ENCODE measurements around the gene NEMP1. TPM values are rescaled to one million over a fixed set of nuclear protein-coding genes. Genes with fewer than 3 reads are reported as not detected.

Gene NEMP1
- total and polyA plus RNA-seq, 2 of the 13 experiments (the other 11 are each of a cell fraction or from before 2014, with no cell fraction given), result 11.4 to 12.9 TPM

DNA sequence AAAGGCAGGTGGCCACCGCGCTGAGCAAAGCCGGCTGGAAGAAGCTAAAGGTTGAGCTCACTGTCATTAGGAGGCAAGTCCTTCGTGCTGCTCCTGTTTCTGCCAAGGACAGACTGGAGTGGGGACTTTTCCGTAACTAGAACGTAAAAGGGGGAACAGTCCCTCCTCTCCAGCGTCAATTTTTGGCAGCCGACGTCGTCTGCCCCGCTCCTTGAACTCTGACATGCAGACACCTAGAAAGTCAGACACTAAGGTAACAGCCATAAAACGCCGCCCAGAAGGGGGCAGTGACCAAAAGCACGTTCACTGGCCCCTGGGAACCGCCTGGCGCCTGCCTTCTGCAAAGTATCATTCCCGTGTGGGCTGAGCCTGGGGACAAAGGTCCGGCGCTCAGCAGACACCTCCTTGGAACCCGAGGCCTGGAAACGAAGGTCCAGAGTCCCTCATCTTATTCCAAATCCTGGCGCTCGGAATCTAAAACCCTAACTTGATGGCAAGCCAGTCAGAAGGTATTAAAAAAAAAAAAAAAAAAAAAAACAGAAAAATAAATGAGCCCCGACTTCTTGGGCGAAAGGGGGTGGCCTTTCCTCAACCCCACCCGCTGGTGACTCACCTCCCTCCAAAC lies 48.6 kb upstream of the NEMP1 start (continued):
- 0 out of 2 replicates have a peak, but pooled peaks have one; percentile 28 for TF ChIP-seq KDM1A (CRISPR knock-in tag; IDR thresholded peaks at IDR 0.05)
- peak; percentile 32 for TF ChIP-seq ZFY (CRISPR knock-in tag; IDR thresholded peaks at IDR 0.05)
- no peak for TF ChIP-seq ATF7-NPFF (CRISPR knock-in tag; IDR thresholded peaks at IDR 0.05; ENCODE audit: low read depth)
- no peak for TF ChIP-seq RARG (CRISPR knock-in tag; IDR thresholded peaks at IDR 0.05; ENCODE audit: low read depth)
- TF ChIP-seq ZBTB7A (CRISPR knock-in tag; IDR thresholded peaks at IDR 0.05), result no peak
- TF ChIP-seq ZNF577 (CRISPR knock-in tag; IDR thresholded peaks at IDR 0.05; ENCODE audit: borderline replicate concordance, low read depth), result no peak
- TF ChIP-seq ZNF549 (CRISPR knock-in tag; IDR thresholded peaks at IDR 0.05), result no peak
- no peak for TF ChIP-seq ZNF101 (CRISPR knock-in tag; IDR thresholded peaks at IDR 0.05; ENCODE audit: borderline replicate concordance, low read depth)
- TF ChIP-seq STAT6 (CRISPR knock-in tag; IDR thresholded peaks at IDR 0.05; ENCODE audit: borderline replicate concordance), result 0 out of 2 replicates have a peak, but pooled peaks have one; percentile 58
- no peak for TF ChIP-seq NAIF1 (CRISPR knock-in tag; IDR thresholded peaks at IDR 0.05; ENCODE audit: borderline replicate concordance)
- TF ChIP-seq NKX3-1 (CRISPR knock-in tag; IDR thresholded peaks at IDR 0.05), result no peak
- TF ChIP-seq ZNF367 (CRISPR knock-in tag; IDR thresholded peaks at IDR 0.05; ENCODE audit: borderline replicate concordance), result no peak
- TF ChIP-seq SALL1 (CRISPR knock-in tag; IDR thresholded peaks at IDR 0.05), result peak; percentile 80
- no peak for TF ChIP-seq ZNF747 (CRISPR knock-in tag; IDR thresholded peaks at IDR 0.05; ENCODE audit: borderline replicate concordance)
- no peak for TF ChIP-seq FOXA1 (IDR thresholded peaks at IDR 0.05)
- TF ChIP-seq FOXA1 (CRISPR knock-in tag; IDR thresholded peaks at IDR 0.05), result no peak; the same call in 1 of the 2 replicates
- TF ChIP-seq NFIB (CRISPR knock-in tag; IDR thresholded peaks at IDR 0.05; ENCODE audit: borderline replicate concordance), result no peak
- TF ChIP-seq, protein P1, sequence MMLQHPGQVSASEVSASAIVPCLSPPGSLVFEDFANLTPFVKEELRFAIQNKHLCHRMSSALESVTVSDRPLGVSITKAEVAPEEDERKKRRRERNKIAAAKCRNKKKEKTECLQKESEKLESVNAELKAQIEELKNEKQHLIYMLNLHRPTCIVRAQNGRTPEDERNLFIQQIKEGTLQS (CRISPR knock-in tag; IDR thresholded peaks at IDR 0.05), result no peak
- no peak for TF ChIP-seq ZNF121 (CRISPR knock-in tag; IDR thresholded peaks at IDR 0.05)
- no peak for TF ChIP-seq ZNF766 (CRISPR knock-in tag; IDR thresholded peaks at IDR 0.05; ENCODE audit: borderline replicate concordance)
- TF ChIP-seq TOE1 (CRISPR knock-in tag; IDR thresholded peaks at IDR 0.05), result no peak
- 0 out of 2 replicates have a peak, but pooled peaks have one; percentile 46 for TF ChIP-seq ZBTB25 (CRISPR knock-in tag; IDR thresholded peaks at IDR 0.05)
- no peak for TF ChIP-seq U2AF1 (optimal IDR thresholded peaks at IDR 0.05; ENCODE audit: low read depth, low read length)
- 0 out of 2 replicates have a peak, but pooled peaks have one; percentile 20 for TF ChIP-seq ZBTB3 (CRISPR knock-in tag; IDR thresholded peaks at IDR 0.05; ENCODE audit: borderline replicate concordance, low read depth)
- TF ChIP-seq ADNP (CRISPR knock-in tag; IDR thresholded peaks at IDR 0.05), result no peak
- TF ChIP-seq ZNF383 (CRISPR knock-in tag; IDR thresholded peaks at IDR 0.05; ENCODE audit: borderline replicate concordance), result no peak

Measured in HepG2 (cell line).